Activated CD8-positive, alpha-beta memory T cell treated with anti-CD3 and anti-CD28 coated beads, Interleukin-2, amount 50 U/mL, for 24 hours (primary cell): Measurements from ENCODE around the gene CCDC92.

Experiments
- DNase-seq: peaks from one replicate; pipeline ENCODE4 v3.0.0-alpha.2; 2020; ENCODE audit errors: extremely low read depth

The CCDC92 gene

DNA sequence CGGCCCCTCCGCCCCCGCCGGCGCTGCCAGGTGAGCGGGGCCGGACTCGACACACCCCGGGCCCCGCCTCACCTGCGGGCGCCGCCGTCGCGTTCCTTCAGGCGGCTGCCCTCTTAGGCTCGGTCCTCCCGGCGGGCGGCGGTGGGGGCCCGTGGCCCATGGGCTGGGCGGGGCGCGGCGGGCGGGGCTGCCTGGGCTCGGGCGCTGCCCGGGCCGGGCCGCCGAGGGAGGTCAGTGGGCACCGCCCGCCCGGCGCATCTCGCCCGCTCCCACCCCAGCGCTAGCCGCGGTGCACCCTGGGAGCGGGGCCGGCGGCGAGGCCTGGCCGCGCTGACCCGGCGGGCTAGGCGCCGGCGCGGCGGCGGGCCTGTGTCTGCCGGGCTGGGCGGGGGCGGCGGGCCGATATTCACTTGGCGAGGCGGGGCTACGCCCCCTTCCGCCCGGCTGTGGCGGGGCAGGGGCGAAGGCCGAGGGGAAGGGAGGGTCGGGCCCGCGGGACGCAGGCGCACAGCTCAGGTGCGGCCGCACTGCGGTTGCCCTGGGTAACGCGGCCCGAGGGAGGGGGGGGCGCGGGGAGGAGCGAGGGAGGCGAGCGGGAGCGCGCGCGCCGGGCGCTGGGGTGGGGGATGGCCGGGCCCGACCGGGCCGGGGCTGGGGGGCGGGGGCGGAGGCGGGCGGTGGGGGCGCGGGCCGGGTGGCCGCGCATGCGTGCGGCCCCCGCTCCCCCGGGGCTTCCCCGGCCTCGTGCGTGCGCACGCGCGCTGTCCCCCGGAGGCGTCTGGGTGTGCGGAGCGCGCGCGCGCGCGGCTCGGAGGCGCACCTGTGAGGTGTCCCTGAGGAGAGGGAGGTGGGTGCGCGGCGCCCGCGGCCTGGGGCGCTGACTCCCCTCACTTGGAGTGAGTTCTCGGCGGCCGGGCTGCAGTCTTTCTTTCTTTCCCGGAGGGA is at the start of gene CCDC92, which contains the start of gene ZNF664:
Gene CCDC92, minus strand, starts transcription at position 375 of the 945 bp plus-strand sequence. CDS start 28,526 bp downstream, outside the sequence.
Gene ZNF664, plus strand, starts transcription at position 759 of the 945 bp plus-strand sequence. CDS start 38,930 bp downstream, outside the sequence.
- DNase-seq, result peak; percentile 75

- no peak for DNase-seq
These were observed 49.5 kb upstream of the CCDC92 start for GRCh38 chr12:124022161-124022560.

GRCh38 chr12:124021007-124021406 is 48.4 kb upstream of the CCDC92 start:
- no peak for DNase-seq

GRCh38 chr12:124020514-124020949 is 47.9 kb upstream of the CCDC92 start:
- no peak for DNase-seq

- no peak for DNase-seq
These were observed 46.5 kb upstream of the CCDC92 start for GRCh38 chr12:124019115-124019514.

DNA sequence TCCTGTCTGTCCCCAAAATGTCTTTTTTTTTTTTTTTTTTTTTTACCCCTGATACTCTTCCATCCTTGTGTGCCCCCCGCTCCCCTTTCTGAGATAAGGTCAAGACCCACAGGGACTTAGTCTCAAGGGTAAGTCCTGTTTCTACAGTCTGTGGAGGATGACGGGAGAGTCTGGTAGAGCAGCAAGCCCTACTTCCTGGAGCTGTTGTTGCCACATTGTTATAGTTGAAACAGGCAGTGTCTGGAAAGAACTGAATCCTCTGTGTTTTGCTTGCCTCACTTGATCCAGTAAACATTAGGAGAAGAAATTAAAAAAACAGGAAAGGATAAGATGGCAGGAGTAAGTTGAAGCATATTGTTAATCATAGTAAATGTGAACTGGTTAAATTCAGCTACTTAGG is 45.9 kb upstream of the CCDC92 start:
- DNase-seq, result no peak

DNA sequence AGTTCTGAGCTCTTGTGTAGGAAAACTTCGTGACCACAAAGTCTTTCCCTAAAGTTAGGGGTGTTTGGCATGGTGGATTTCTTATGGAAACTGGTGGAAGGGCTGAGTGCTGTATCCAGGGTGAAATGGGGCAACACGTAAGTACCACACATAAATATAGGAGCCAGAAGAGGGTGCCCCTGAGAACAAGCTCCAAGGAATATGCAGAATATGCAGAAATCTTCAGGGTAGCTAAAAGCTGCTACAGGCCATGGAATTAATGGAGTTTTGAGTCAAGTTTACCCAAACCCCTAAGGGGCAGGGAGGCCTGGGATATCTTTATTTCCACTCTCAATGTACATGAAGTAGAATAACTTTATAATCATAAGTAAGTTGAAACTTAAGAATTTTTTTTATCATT is 44.4 kb upstream of the CCDC92 start:
- DNase-seq, result no peak

DNA sequence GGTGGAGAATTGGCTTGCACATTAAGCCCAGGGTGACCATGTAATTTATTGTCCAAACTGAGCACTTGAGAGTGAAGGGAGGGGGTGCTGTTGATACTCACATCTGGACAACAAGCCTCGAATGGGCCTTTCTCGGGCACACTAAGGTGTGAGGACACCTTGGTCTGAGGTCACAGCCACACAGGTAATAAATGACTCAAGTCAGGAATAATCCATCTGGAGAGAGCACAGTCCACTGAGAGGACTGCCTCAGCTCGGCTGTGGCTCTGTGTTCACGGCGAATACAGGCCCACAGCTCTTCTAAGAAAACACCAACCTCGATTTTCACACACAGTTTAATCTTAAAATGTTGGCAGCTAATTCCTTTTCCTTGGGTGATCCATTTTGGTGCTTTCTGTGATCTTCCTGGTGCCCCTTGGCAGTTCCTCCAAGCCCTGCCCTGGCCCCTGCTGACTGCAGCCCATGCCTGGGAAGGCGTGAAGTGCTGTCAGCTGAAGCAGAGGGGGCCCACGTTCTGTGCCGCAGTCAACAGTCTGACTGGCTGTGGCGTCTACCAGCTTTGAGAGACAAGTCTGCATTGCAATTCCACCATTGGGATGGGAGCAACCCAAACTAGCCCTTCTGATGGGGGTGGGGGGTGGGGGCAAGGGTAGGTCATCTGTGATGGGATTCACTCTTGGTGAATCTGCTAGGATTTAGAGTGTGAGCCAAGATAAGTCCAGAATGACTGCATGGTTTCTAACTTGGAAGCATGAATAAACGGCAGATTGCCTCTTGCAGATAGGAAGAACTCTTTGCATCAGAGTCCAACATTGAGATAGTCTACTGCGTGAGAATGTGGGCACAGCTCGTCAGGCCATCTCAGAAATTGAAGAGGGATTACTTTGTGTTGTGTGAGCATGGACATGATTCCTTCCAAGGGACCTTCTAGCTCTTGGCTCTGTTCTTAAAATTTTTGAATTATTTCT is 43.1 kb upstream of the CCDC92 start:
- DNase-seq, result no peak

DNA sequence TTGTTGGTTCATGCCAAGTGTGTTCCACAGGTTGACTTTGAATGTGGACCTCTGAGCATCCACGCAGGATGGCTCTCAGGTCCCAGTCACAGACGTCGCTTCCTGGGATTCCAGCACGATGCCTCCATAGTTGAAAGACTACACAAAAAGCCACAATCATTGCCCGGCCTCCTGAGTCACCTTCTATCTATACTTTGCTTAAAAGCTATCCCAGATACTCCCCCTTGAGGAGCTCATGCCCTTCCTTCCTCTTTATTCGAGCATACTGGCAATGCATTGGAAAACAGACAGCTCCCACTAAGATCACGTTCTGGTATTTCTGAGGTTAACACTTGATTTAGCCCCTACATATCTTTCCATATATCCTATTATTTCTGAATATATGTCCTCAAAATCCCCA is 40.4 kb upstream of the CCDC92 start:
- DNase-seq, result no peak

DNA sequence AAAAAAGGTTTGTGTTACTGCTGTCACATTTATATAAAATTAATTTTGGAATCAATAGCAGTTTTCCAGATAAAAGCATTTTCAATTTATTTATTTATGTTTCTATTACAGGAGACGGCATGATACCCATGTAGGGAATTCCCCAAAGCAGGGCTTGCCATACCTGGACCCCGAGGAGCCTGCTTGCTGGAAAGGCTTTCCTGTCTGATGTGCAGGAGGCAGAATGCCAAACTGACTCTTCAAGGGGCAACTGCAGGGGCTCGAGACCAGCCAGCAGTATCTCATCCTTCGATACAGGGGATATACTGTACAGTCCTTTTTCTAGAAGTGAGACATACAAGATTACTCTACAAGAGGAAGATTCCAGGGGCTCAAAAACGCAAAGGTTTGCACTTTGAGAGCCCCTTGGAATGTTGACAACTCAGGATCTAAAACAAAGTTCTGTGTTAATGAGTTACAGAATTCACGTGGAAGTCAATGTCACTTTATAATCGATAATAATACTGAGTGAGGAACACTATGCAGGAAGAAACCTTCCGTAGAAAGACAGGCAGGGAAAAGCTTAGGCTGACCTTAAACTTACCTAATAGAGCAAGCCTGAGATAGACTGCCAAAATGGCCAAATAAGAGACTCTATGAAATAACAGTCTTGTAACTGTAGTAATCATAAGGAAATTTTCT is 38.9 kb upstream of the CCDC92 start:
- no peak for DNase-seq

DNA sequence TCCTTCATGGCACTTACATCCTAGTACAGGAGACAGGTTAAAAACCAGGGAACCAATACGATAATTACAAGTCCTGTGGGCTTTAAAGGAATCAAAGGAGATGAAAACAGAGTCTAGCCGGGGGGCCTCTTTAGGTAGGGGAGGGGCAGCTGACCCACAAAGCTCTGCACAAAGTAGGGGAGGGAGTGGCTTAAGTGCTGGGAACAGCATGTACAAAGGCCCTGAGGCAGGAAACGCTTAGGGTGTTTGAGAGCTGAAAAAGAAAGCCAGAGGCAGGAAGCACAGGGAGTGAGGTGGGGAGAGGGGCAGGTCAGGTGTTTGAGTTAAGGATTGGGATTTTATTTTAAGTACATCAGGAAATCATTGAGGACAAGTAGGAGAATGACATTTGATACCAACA is 38.1 kb upstream of the CCDC92 start:
- DNase-seq, result no peak

- DNase-seq, result no peak
These were observed 37.1 kb upstream of the CCDC92 start for GRCh38 chr12:124009781-124010180.

GRCh38 chr12:124008595-124008994 is 36.0 kb upstream of the CCDC92 start:
- no peak for DNase-seq

GRCh38 chr12:124007826-124008570 is 35.4 kb upstream of the CCDC92 start:
- no peak for DNase-seq

DNA sequence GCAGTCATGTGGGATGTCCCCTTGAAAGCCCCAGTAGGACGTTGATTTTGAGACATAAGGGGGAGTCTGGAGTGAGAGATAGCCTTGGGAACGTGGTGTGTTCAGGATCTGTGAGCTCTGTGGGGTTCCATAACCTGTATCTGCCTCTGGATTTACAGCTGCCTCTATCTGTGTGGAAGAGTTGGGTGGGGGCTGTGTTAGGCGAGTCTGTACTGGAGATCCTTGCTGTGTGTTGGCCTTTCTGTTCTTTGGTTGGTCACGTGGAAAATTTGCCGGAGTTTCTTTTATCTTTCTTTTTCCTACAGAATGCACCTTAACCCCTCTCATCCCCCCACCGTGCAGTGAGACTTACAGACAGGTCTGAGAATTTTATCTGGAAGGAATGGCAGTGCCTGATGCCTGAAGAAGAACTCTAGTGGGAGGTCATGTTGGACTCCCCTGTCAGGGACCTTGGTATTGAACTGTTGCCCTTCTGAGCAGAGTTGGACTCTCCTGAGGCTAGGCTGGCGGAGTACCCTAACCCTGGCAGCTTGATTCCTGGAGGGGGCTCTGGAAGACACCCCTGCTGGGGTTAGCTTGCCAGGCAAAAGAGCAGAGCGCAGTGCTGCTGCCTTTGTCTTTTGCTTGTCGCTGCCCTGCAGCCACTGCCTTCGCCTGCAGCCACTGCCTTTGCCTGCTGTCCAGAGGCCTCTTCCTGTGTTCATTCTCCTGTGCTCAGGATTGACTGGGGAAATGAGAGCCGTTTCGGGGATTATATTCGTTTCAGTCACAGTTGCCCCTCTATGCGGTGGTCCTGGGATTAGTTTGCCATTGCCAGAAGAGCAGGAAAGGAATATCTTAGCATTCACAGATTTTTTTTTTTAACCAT is 34.4 kb upstream of the CCDC92 start:
- no peak for DNase-seq

GRCh38 chr12:124006085-124006845 is 33.6 kb upstream of the CCDC92 start:
- DNase-seq, result no peak

- DNase-seq, result no peak
These were observed 31.7 kb upstream of the CCDC92 start for GRCh38 chr12:124004233-124004875.

DNA sequence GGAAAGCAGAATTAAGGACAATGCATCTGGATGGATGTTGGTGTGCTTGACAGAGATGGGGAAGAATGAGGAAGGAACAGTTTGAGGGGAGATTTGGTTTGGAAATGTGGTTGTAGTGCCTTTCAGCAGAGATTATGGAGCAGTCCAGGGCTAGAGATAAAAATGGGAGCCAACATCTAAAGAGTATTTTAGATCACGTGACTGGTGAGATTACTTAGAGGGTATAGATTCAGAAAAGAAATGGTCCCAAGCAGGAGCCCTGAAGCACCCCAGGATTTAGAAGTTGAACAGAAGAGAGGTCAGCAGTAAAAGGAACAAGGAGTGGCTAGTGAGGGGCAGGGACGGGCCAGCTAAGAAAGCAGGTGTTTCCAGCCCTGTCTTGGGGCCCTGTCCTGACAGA is 30.0 kb upstream of the CCDC92 start:
- no peak for DNase-seq
